Measurements from ENCODE around the gene ZNF385B. TPM values are rescaled to one million over a fixed set of nuclear protein-coding genes. Genes with fewer than 3 reads are reported as not detected.

Gene ZNF385B
- polyA plus RNA-seq, 5 donors = 4.2 to 7.1 (median 6.1) TPM

- no peak for DNase-seq
These were observed 306.6 kb downstream of the ZNF385B start for GRCh38 chr2:179554639-179555386.

- no peak for DNase-seq
These were observed 308.0 kb downstream of the ZNF385B start for GRCh38 chr2:179553382-179553781.

GRCh38 chr2:179551539-179552045 is 309.8 kb downstream of the ZNF385B start:
- no peak for DNase-seq

GRCh38 chr2:179550849-179551248 is 310.6 kb downstream of the ZNF385B start:
- DNase-seq = no peak

- no peak for DNase-seq
These were observed 311.2 kb downstream of the ZNF385B start for GRCh38 chr2:179550214-179550613.

GRCh38 chr2:179546656-179547055 is 314.8 kb downstream of the ZNF385B start:
- no peak for DNase-seq

GRCh38 chr2:179545024-179545423 is 316.4 kb downstream of the ZNF385B start:
- no peak for DNase-seq

GRCh38 chr2:179543361-179543901 is 318.0 kb downstream of the ZNF385B start:
- no peak for DNase-seq

- DNase-seq = no peak
These were observed 319.8 kb downstream of the ZNF385B start for GRCh38 chr2:179541586-179541985.

GRCh38 chr2:179539124-179539511 is 322.3 kb downstream of the ZNF385B start:
- no peak for DNase-seq

GRCh38 chr2:179538406-179539123 is 322.8 kb downstream of the ZNF385B start:
- DNase-seq = no peak

GRCh38 chr2:179536185-179536584 is 325.2 kb downstream of the ZNF385B start:
- no peak for DNase-seq

GRCh38 chr2:179533875-179534274 is 327.5 kb downstream of the ZNF385B start:
- no peak for DNase-seq

GRCh38 chr2:179532863-179533278 is 328.5 kb downstream of the ZNF385B start:
- no peak for DNase-seq

GRCh38 chr2:179528576-179529069 is 332.8 kb downstream of the ZNF385B start:
- no peak for DNase-seq

- no peak for DNase-seq
These were observed 336.1 kb downstream of the ZNF385B start for GRCh38 chr2:179525340-179525739.

GRCh38 chr2:179524809-179525339 is 336.5 kb downstream of the ZNF385B start:
- no peak for DNase-seq

GRCh38 chr2:179521944-179522343 is 339.5 kb downstream of the ZNF385B start:
- DNase-seq = no peak

GRCh38 chr2:179518830-179519229 is 342.6 kb downstream of the ZNF385B start:
- DNase-seq = no peak

GRCh38 chr2:179513181-179513580 is 348.2 kb downstream of the ZNF385B start:
- no peak for DNase-seq

GRCh38 chr2:179512281-179513035 is 349.0 kb downstream of the ZNF385B start:
- DNase-seq = no peak
